GM19395 (cell line): ENCODE data around the gene PPP1R26.
"Not testable (repeated sequence)": the region's sequence is repeated elsewhere in the genome, so short reads cannot be mapped to it uniquely, and the experiment has no call there.

Experiments used
- ATAC-seq: cut with Tn5 transposase; IDR thresholded peaks from one replicate; pipeline ENCODE4 v1.9.1; 2021; ENCODE audit warnings: mild to moderate bottlenecking, moderate library complexity; ENCODE audit not compliant: unreplicated experiment

The PPP1R26 gene

DNA sequence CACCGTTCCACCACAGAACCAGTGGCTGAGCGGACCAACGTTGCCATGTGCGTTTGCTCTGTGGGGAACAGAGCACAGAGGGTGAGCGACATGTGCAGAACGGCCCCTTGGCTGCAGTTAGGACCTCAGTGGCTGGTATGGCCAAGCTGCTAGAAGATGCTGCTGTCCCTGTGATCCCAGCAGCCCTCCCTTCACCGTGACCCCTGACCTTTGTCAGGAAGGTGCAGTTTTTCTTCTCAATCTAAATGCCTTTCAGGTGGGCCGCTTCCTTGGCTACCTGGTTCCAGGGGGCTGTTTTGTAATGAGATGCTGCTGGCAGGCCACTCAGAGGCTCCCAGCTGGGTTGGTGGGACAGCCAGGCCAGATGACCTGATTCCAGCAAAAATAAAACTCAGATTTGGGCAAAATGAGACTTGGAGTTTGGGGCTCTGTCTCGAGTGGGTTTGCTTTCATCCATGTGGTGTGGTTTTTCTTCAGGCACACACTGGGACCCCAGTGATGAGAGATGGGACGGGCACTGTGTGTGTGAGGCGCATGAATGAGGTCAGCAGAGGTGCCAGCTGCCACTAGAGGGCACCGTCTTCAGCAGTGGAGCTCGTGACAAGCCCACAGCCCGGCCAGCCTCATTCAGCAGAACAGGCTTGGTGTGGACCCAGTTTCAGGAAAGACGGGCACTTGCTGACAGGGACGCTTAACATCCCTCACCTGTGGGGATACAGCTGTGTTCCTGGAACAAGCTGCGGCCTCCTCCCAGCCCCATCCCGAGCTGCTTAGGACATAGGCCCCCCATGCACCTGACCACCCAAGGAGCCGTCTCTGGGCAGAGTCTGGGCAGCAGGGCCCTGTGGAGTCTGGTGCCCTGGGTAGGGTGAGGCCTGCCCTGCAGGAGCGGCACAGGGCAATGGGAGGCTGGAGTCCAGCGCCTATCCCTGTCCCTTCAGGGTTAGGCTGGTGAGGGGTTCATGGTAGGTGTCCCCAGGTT, 25.0 kb downstream of the PPP1R26 start:
- no peak for ATAC-seq

- no peak for ATAC-seq
These were observed 26.0 kb downstream of the PPP1R26 start for GRCh38 chr9:135505406-135506187.

GRCh38 chr9:135506327-135507103, 26.9 kb downstream of the PPP1R26 start:
- ATAC-seq = no peak

GRCh38 chr9:135507104-135508035, 27.8 kb downstream of the PPP1R26 start:
- ATAC-seq = no peak

DNA sequence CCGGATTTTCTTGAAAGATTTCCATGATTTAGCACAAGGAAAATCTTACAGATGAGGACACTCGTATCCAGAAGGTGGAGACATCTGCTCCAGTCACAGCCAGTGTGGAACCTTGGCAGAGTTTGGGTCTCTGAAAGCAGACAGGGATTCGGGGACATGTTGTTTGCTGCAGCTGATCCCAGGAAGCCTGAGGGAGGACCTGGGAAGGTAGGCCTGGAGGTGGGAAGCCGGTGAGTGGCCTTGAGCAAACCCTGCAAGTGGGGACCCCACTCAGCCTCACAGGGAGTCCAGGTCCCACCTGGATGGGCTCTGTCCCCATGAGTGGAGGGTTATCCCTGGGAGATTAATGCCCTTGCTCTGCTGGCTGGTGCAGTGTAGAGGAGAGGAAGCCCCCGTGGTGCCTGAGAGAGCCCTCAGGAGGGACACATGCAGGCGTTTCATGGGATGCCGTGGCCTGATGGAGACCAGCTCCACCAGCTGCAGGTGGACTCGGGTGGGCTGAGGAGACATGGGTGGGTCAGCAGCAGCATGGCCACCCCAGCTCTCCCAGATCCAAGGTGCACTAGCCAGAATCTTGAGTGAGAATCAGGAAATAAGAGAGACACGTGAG, 28.7 kb downstream of the PPP1R26 start:
- ATAC-seq = no peak

DNA sequence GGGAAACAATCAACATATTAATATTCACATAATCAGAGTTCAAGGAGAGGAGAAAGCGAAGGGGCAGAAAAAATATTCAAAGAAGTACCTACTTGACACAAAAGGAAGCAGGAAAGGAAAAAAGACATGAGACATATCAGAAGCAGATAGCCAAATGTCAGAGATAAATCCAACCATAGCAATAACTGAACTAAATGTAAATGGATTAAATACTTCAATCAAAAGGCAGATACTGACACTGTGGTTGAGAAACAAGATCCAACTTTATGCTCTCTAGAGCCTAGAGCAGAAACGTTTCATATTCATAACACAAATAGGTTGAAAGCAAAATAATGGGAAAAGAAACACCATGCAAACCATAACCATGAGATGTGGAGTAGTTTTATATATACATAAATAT, 29.9 kb downstream of the PPP1R26 start:
- no peak for ATAC-seq

- no peak for ATAC-seq
These were observed 32.6 kb downstream of the PPP1R26 start for GRCh38 chr9:135512241-135512603.

- no peak for ATAC-seq
These were observed 33.3 kb downstream of the PPP1R26 start for GRCh38 chr9:135512904-135513303.

DNA sequence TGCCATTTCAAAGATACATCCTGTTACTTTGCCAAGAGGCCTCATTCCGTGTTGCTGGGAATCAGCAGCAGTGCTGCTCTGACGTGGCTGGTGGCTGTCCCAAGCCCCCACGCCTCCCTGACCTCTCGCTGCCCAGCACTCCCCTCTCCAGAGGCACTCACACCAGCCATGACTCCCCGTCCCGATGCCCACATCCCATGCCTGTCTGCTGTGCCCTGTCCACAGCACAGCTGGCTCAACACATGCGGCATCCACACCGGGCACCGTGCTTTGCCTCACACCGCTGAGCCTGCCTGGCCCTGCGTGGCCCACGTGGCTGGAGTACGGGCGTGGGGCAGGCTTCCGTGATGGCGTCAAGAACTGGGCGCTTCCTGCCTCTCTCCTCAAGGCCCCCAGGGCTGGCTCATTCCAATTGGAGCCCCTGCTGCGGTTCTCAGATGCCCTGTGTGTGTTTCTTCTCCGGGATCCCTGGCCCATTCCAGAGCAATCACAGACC, 33.8 kb downstream of the PPP1R26 start:
- no peak for ATAC-seq

DNA sequence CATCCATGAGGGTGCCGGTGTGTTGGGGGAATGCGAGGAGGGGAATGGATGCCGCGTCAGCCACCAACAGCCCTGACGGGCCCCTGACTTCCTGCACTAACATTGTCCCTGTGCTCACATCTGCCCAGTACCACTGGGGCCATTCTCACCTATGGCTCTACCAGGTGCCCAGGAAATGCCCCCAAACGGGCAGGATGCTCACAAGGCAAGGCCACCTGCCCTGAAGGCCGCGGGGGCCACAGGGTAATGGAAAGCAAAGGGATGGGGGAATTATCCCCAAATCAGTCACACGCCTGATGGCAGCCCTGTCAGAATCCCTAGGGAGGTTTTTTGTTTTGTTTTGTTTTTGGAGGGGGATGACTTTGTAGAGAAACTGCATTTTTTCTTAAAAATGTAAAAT, 34.3 kb downstream of the PPP1R26 start:
- not testable (repeated sequence) for ATAC-seq

DNA sequence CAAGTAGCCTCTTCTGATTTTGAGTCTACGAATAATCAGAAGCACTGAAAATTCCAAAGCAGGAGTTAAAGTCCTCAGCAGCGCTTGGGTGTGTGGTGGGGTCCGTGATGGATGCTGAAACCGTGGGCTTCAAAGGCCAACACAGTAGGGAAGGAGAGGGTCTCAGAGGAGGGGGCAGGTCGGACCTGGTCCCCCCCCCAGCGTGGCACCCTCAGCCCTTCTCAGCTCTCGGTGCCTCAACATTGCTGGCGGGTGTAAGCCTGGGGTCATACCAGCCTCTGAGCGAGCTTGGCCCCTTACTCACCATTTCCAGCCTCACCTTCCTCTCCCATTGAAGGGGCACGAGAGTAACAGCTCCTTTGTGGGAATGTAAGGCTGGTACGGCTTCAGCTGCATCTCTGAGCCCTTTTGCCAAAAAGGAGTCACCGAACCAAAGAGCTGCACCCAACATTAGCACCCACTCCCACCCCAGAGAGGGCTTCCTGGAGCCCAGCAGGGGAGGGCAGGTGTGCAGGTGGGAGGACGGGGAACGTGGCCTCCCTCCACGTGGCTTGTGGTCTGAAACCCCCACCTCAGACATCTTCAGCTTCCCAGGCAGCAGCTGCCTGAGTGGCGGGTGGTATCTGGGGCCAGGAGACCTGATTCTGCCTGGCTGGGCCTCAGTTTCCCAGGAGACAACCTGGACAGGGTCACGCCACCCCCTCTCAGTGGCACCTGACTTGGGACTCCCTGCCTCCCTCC, 34.9 kb downstream of the PPP1R26 start:
- ATAC-seq = no peak

DNA sequence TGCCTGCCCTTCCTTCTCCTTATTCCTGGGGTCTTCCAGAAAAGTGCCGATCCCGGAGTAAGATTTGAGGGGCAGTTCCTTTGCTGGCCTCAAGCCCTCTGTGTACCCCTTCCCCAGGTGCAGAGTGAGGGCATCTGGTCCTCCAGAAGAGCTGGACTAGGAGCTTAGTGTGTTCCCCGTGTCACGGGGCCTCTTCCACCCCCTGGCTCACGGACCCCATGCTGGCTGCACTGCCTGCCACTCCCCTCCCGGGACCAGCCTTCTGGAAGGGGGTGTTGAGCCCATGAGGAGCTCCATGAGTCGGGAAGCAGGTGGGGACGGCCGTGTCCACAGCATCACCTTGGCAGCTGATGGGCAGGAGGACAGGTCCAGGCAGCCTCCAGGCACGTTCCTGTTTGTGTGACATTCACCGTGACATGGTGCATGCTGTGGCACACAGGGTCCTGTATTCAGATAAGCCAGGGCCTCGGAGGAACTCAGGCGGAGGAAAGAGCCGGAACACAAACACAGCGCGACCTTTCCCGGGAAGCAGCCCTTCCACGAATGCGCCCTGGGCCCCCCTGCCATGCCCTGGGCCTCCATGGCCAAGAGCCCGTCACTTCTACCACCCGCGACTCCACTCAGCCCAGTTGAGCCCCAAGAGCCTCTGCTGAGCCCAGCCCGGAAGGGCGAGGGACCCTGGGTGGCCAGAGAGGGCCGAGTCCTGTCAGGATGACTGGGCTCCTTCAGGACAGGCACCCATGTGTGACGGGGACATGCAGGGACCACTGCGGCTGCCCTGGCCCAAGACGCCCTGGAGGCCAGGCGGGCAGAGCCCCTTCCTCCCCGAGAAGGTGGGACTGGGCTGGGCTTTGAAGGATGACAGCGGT, 35.7 kb downstream of the PPP1R26 start:
- no peak for ATAC-seq

- ATAC-seq = no peak
These were observed 36.7 kb downstream of the PPP1R26 start for GRCh38 chr9:135516132-135516860.

GRCh38 chr9:135517407-135517822, 37.8 kb downstream of the PPP1R26 start:
- ATAC-seq = no peak

- ATAC-seq = no peak
These were observed 39.8 kb downstream of the PPP1R26 start for GRCh38 chr9:135519179-135519971.

DNA sequence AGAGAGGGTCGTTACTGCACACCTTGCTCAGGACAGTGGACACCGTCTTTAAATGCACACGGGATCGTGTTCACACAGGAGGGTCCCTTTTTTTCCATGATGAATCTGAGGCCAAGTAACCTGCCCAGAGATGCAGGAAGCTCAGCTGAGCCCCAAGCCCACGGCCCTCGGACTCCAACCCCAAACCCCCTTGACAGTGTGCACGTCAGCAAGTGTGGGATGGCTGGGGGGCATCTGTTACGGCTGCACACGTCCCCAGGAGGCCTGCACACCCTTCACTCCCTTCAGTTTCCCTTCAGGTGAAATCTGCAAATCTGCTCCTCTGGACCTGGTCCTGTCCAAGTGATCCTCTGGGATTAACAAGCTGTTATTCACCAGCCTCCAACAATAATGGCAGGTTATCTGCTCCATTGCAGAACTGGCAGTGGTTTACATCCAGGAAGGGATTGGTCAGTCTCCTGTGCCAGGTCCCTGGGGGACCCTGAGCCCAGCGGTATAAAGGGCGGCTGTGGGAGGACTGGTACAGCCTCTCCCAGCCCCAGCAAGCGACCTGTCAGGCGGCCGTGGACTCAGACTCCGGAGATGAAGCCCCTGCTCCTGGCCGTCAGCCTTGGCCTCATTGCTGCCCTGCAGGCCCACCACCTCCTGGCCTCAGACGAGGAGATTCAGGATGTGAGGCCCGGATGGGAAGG, 41.5 kb downstream of the PPP1R26 start, which contains the start of gene LCN1:
TSS of gene LCN1 (plus strand) at position 525 of the 692 bp plus-strand sequence. CDS start at position 583, 58 bp downstream.
- no peak for ATAC-seq
